PC-3 (cell line): ENCODE measurements around the gene SPP2. TPM values are rescaled to one million over a fixed set of nuclear protein-coding genes. Genes with fewer than 3 reads are reported as not detected.
A peak's percentile ranks its signal among the peaks of the same experiment; 100 is the strongest.

Experiments used
- ATAC-seq: fragments of 200-7000 bp; cut with Tn5 transposase; 2 replicates; pipeline ENCODE4 v1.9.1; 2020; ENCODE audit warnings: mild to moderate bottlenecking, moderate library complexity
- BruUV-seq: library from RNA; stranded (reverse); fragments of 400-500 nt; replicated peaks from 2 replicates; lab custom pipeline; 2021; lab: Mats Ljungman, UMichigan
- CTCF ChIA-PET: fragments of 300-600 bp; sonication (Branson Sonifier 250); formaldehyde crosslinking; loops from one replicate; lab custom pipeline; 2022; ENCODE audit warnings: antibody characterized with exemption; lab: Charles Lee
- POLR2A ChIA-PET: fragments of 300-600 bp; sonication (Branson Sonifier 250); formaldehyde crosslinking; loops from one replicate; lab custom pipeline; 2022; ENCODE audit warnings: antibody characterized with exemption; ENCODE audit not compliant: unreplicated experiment; lab: Charles Lee
- DNase-seq: peaks from one replicate; pipeline ENCODE4 v3.0.0-alpha.2; 2015
- H2AFZ ChIP-seq: fragments of 300-600 bp; sonication (generic); 2 replicates; pipeline ENCODE4 v1.6.0; 2016; ENCODE audit warnings: antibody characterized with exemption, low read length
- H3F3A ChIP-seq: fragments of 300-600 bp; sonication (generic); one replicate; pipeline ENCODE4 v1.6.0; 2017; ENCODE audit warnings: antibody characterized with exemption, low read length, control low read depth, mild to moderate bottlenecking; ENCODE audit not compliant: unreplicated experiment
- H3K27ac ChIP-seq: fragments of 300-600 bp; sonication (generic); 2 replicates; pipeline ENCODE4 v1.5.1; 2016; ENCODE audit warnings: mild to moderate bottlenecking, low read length
- H3K27me3 ChIP-seq: fragments of 300-600 bp; sonication (generic); 2 replicates; pipeline ENCODE4 v1.6.1; 2016; ENCODE audit warnings: low read length, mixed read lengths
- H3K36me3 ChIP-seq: fragments of 300-600 bp; sonication (generic); 2 replicates; pipeline ENCODE4 v1.6.1; 2016; ENCODE audit warnings: low read depth, mixed run types, low read length, mixed read lengths
- H3K4me1 ChIP-seq: fragments of 300-600 bp; sonication (generic); 2 replicates; pipeline ENCODE4 v1.5.1; 2016; ENCODE audit warnings: low read length; ENCODE audit not compliant: insufficient read depth
- H3K4me2 ChIP-seq: fragments of 300-600 bp; sonication (generic); 2 replicates; pipeline ENCODE4 v1.6.0; 2016; ENCODE audit warnings: low read length
- H3K4me3 ChIP-seq: fragments of 300-600 bp; sonication (generic); 2 replicates; pipeline ENCODE4 v1.5.1; 2016; ENCODE audit warnings: mild to moderate bottlenecking, low read length, mixed read lengths
- H3K79me2 ChIP-seq: fragments of 300-600 bp; sonication (generic); 2 replicates; pipeline ENCODE4 v1.6.1; 2017; ENCODE audit warnings: low read length, mixed read lengths
- H3K9ac ChIP-seq: fragments of 300-600 bp; sonication (generic); 2 replicates; pipeline ENCODE4 v1.6.0; 2016; ENCODE audit warnings: mild to moderate bottlenecking, low read length
- H3K9me2 ChIP-seq: fragments of 300-600 bp; sonication (generic); replicated peaks from 2 replicates; pipeline ENCODE4 v1.6.1; 2016; ENCODE audit warnings: mixed run types, low read length, mixed read lengths
- H3K9me3 ChIP-seq: fragments of 300-600 bp; sonication (generic); 2 replicates; pipeline ENCODE4 v1.6.1; 2016; ENCODE audit warnings: low read length, mixed read lengths
- H4K20me1 ChIP-seq: fragments of 300-600 bp; sonication (generic); 2 replicates; pipeline ENCODE4 v1.6.1; 2016; ENCODE audit warnings: low read length, mixed read lengths
- EZH2 ChIP-seq: fragments of 300-600 bp; sonication (generic); IDR thresholded peaks from one replicate; pipeline ENCODE4 v1.6.1; 2017; ENCODE audit warnings: antibody characterized with exemption, mild to moderate bottlenecking, low read length; ENCODE audit not compliant: unreplicated experiment
- EZH2phosphoT487 ChIP-seq: fragments of 300-600 bp; sonication (generic); IDR thresholded peaks from 2 replicates; pipeline ENCODE4 v1.6.1; 2018; ENCODE audit warnings: mild to moderate bottlenecking, antibody characterized with exemption, low read length, borderline replicate concordance
- intact Hi-C: fragments of 100-400 bp; cut with micrococcal nuclease; formaldehyde crosslinking; loops from 2 replicates; pipeline ENCODE4 v1.9.0; 2023
- total RNA-seq: library from RNA; depleted of rRNA; stranded (reverse); fragments of >200 nt; gene quantifications from 2 replicates; pipeline ENCODE4 v1.2.3, GENCODE V29; 2014
- TF ChIP-seq, protein P1 (sequence below): fragments of 300-600 bp; sonication (generic); conservative IDR thresholded peaks from 2 replicates; pipeline ENCODE4 v1.5.1; 2017; ENCODE audit warnings: antibody characterized with exemption, low read depth, mild to moderate bottlenecking, low read length

SPP2 gene
- total RNA-seq, 1 experiment from 2014 or later: not detected

DNA sequence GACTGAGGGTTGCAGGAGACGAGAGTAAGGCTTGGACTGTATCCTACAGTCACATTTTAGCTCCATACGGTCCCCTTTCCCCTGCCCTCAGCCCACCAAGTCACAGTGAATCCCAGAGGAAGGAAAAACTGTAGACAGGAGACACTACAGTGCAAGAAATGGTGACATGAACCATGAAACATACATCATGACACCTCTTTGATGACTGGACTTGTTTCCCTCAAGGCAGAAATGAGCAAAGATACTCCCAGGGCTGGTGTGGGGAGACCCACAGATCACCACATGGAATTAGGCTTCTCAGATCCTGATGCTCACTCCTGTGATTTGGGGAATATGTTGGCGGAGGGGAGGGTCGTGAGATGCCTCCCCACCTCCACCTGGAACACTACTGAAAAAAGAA is 48.2 kb upstream of the SPP2 start:
- no peaks in the 10 kb centered on the region for H3K27me3 ChIP-seq
- no peak overlapping the region for H3K4me3 ChIP-seq
- no peak overlapping the region for H2AFZ ChIP-seq
- no peak for DNase-seq
- no peak overlapping the region for H3K27ac ChIP-seq
- H3K9ac ChIP-seq: no peak overlapping the region
- TF ChIP-seq EZH2phosphoT487: no peak
- no peak for TF ChIP-seq EZH2
- TF ChIP-seq, protein P1, sequence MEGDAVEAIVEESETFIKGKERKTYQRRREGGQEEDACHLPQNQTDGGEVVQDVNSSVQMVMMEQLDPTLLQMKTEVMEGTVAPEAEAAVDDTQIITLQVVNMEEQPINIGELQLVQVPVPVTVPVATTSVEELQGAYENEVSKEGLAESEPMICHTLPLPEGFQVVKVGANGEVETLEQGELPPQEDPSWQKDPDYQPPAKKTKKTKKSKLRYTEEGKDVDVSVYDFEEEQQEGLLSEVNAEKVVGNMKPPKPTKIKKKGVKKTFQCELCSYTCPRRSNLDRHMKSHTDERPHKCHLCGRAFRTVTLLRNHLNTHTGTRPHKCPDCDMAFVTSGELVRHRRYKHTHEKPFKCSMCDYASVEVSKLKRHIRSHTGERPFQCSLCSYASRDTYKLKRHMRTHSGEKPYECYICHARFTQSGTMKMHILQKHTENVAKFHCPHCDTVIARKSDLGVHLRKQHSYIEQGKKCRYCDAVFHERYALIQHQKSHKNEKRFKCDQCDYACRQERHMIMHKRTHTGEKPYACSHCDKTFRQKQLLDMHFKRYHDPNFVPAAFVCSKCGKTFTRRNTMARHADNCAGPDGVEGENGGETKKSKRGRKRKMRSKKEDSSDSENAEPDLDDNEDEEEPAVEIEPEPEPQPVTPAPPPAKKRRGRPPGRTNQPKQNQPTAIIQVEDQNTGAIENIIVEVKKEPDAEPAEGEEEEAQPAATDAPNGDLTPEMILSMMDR: no peak
- H3K9me3 ChIP-seq: no peaks in the 10 kb centered on the region
- CTCF ChIA-PET: no interaction called here
- no peaks in the 10 kb centered on the region for H3K36me3 ChIP-seq
- H3K79me2 ChIP-seq: no peaks in the 10 kb centered on the region
- POLR2A ChIA-PET: no interaction called here
- H3F3A ChIP-seq: no peaks in the 10 kb centered on the region
- H4K20me1 ChIP-seq: no peaks in the 10 kb centered on the region
- no peak for ATAC-seq
- no peaks in the 10 kb centered on the region for H3K9me2 ChIP-seq
- no TSS peak for BruUV-seq
- H3K4me2 ChIP-seq: no peak overlapping the region
- peaks cover 13% of the 10 kb centered on the region for H3K4me1 ChIP-seq
- intact Hi-C loops: no loop called here

- TF ChIP-seq EZH2phosphoT487: no peak
- TF ChIP-seq, protein P1: no peak
- TF ChIP-seq EZH2: no peak
- no peaks in the 10 kb centered on the region for H3F3A ChIP-seq
- no peaks in the 10 kb centered on the region for H3K9me2 ChIP-seq
- H3K4me1 ChIP-seq: peaks cover 13% of the 10 kb centered on the region
- intact Hi-C loops: no loop called here
- H3K27ac ChIP-seq: no peak overlapping the region
- H3K9me3 ChIP-seq: no peaks in the 10 kb centered on the region
- H3K79me2 ChIP-seq: no peaks in the 10 kb centered on the region
- DNase-seq (peak; percentile 83), ATAC-seq (peak; percentile 99)
- H4K20me1 ChIP-seq: no peaks in the 10 kb centered on the region
- ChIA-PET POLR2A (no interaction called here), CTCF (no interaction called here)
- no peak overlapping the region for H3K9ac ChIP-seq
- no peak overlapping the region for H2AFZ ChIP-seq
- no TSS peak for BruUV-seq
- H3K4me3 ChIP-seq: no peak overlapping the region
- H3K36me3 ChIP-seq: no peaks in the 10 kb centered on the region
- H3K27me3 ChIP-seq: no peaks in the 10 kb centered on the region
- peak overlapping the region; percentile 23 for H3K4me2 ChIP-seq
Measured at GRCh38 chr2:234003972-234004617, 46.4 kb upstream of the SPP2 start.

GRCh38 chr2:234005126-234005525 is 45.4 kb upstream of the SPP2 start:
- Histone ChIP-seq H3K36me3 (no peaks in the 10 kb centered on the region), H3K9me3 (no peaks in the 10 kb centered on the region), H3K9ac (no peak overlapping the region), H3K4me1 (peaks cover 13% of the 10 kb centered on the region), H3K4me2 (no peak overlapping the region), H3K9me2 (no peaks in the 10 kb centered on the region), H2AFZ (no peak overlapping the region), H3K4me3 (no peak overlapping the region), H3K27me3 (no peaks in the 10 kb centered on the region), H4K20me1 (no peaks in the 10 kb centered on the region), H3K27ac (no peak overlapping the region), H3K79me2 (no peaks in the 10 kb centered on the region), H3F3A (no peaks in the 10 kb centered on the region)
- intact Hi-C loops: no loop called here
- TF ChIP-seq, protein P1: no peak
- TF ChIP-seq EZH2 (no peak), EZH2phosphoT487 (no peak)
- BruUV-seq: no TSS peak
- DNase-seq (no peak), ATAC-seq (no peak)
- CTCF ChIA-PET: no interaction called here
- POLR2A ChIA-PET: no interaction called here
